Heart left ventricle (tissue), 13 donors: ENCODE data around the gene KIRREL3.

Experiments
- POLR2A ChIP-seq, 2 donors: fragments of 450-650 bp; IDR thresholded peaks; one replicate each; pipeline ENCODE4 v1.6.1; 2017; ENCODE audit warnings: antibody characterized with exemption in 2 of 2, mild to moderate bottlenecking in 2 of 2, moderate library complexity in 2 of 2
- TF ChIP-seq, protein P1 (sequence below), 12 donors: fragments of 200-600 bp; sonication (generic) in 4 of 12; IDR thresholded peaks; one replicate each; pipeline versions ENCODE4 v1.5.0 to v1.8.0; 2018 to 2022; ENCODE audit warnings: antibody characterized with exemption in 12 of 12, mild to moderate bottlenecking in 5 of 12
- donor health status: ischemic (EF 13 %, LVEDD 7.1; RV severe dilation, severe dysfunction).
- donor health status: DM: no; HTN: yes; CAD: no.
- donor health status: DM: no; HTN: no; CAD: no.
- donor health status: ischemic (EF 25% LVEDD 6.9; RV normal size, moderate dysfunction).
- donor health status: ischemic (EF 25% LVEDD 5.7; RV mildly dilated, moderate dysfunction).
- donor health status: ischemic (EF 35%, LVEDD 5.7; RV mildly dilated, moderate dysfunction).
- donor health status: nonischemic (EF 11% LVEDD 7.7; RV severe dilation, severe dysfunction).
- donor health status: DM: yes; HTN: yes; CAD: no.
- donor health status: PGD.
- donor health status: ischemic (EF 29% LVEDD 5.4; RV normal size, mild dysfunction).
- donor health status: nonischemic (EF 23%, LVEDD 6.1; RV moderate dilation, normal function).

- no peak for TF ChIP-seq POLR2A (IDR thresholded peaks at IDR 0.05)
- TF ChIP-seq, protein P1, sequence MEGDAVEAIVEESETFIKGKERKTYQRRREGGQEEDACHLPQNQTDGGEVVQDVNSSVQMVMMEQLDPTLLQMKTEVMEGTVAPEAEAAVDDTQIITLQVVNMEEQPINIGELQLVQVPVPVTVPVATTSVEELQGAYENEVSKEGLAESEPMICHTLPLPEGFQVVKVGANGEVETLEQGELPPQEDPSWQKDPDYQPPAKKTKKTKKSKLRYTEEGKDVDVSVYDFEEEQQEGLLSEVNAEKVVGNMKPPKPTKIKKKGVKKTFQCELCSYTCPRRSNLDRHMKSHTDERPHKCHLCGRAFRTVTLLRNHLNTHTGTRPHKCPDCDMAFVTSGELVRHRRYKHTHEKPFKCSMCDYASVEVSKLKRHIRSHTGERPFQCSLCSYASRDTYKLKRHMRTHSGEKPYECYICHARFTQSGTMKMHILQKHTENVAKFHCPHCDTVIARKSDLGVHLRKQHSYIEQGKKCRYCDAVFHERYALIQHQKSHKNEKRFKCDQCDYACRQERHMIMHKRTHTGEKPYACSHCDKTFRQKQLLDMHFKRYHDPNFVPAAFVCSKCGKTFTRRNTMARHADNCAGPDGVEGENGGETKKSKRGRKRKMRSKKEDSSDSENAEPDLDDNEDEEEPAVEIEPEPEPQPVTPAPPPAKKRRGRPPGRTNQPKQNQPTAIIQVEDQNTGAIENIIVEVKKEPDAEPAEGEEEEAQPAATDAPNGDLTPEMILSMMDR (IDR thresholded peaks at IDR 0.05) = no peak
These were observed 534.9 kb downstream of the KIRREL3 start for GRCh38 chr11:126465573-126466188.
